WERI-Rb-1 (cell line): ENCODE measurements around the gene RNF125.

ENCODE experiments used
- DNase-seq: peaks from one replicate; pipeline ENCODE4 v3.0.0-alpha.2; 2020
- H3K27ac ChIP-seq: fragments of 250-450 bp; sonication (Bioruptor Pico); 2 replicates; pipeline ENCODE4 v1.5.1; 2020; ENCODE audit warnings: mild to moderate bottlenecking, moderate library complexity
- H3K27me3 ChIP-seq: fragments of 250-450 bp; sonication (Bioruptor Pico); 2 replicates; pipeline ENCODE4 v1.5.1; 2021; ENCODE audit warnings: mild to moderate bottlenecking, low read depth, moderate library complexity; ENCODE audit not compliant: insufficient read depth, severe bottlenecking
- H3K36me3 ChIP-seq: fragments of 250-450 bp; sonication (Bioruptor Pico); 2 replicates; pipeline ENCODE4 v1.5.1; 2020; ENCODE audit warnings: mild to moderate bottlenecking, moderate library complexity
- H3K4me3 ChIP-seq: 2 replicates; pipeline ENCODE4 v1.5.1; 2011; ENCODE audit warnings: low read depth, mild to moderate bottlenecking, control low read depth, low read length
- H3K9me3 ChIP-seq: fragments of 250-450 bp; sonication (Bioruptor Pico); 2 replicates; pipeline ENCODE4 v1.5.1; 2021; ENCODE audit warnings: mild to moderate bottlenecking, moderate library complexity; ENCODE audit not compliant: severe bottlenecking
- TF ChIP-seq, protein P1 (sequence below): IDR thresholded peaks from 2 replicates; pipeline ENCODE4 v1.5.1; 2011; ENCODE audit warnings: low read depth, mild to moderate bottlenecking, control low read depth, inconsistent platforms, low read length

RNF125 gene

DNA sequence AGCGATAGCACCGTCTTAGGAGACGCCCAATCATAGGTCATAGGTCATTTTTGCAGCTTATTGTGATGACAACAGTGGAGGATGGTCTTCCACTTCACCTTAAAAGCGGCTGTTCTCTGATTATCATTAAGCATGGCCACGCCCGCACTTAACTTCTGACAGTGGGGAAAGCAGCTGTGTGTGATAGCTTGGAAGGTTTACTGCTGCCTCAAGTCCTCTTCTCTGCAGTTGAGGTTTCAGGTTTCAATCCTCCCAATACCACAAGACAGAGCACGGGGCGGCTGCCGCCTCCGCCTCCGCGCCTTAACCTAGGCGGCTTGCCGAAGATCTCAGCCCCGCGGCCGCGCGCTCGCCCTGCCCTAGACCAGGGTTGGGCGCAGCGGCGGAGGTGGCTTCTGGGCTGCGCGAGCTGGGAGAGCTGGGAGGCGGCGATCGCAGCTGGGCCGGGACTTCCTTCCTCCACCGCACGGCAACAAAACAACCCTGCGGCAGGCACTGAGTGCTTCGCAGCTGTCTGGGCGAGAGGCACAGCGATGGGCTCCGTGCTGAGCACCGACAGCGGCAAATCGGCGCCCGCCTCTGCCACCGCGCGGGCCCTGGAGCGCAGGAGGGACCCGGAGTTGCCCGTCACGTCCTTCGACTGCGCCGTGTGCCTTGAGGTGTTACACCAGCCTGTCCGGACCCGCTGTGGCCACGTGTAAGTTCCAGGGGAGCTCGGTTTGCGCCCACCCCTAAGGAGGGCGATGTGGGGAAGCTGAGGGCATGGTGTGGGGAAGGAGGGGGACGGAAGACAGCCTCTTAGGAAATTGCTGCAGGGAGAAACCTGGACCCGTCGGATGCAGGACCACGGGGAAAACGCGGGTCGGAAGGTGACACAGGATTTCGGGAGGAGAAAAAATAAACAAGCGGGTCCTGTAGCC lies at the start of gene RNF125:
Gene RNF125, plus strand, starts transcription at position 495 of the 920 bp plus-strand sequence. Its CDS starts 39 bp downstream, at position 534.
- Histone ChIP-seq H3K4me3 (peak within 1 kb of the TSS; percentile 59), H3K27ac (no peak within 1 kb of the TSS), H3K9me3 (no peaks in the 10 kb centered on the region), H3K27me3 (peaks cover 9% of the 10 kb centered on the region), H3K36me3 (no peaks in the 10 kb centered on the region)
- TF ChIP-seq, protein P1, sequence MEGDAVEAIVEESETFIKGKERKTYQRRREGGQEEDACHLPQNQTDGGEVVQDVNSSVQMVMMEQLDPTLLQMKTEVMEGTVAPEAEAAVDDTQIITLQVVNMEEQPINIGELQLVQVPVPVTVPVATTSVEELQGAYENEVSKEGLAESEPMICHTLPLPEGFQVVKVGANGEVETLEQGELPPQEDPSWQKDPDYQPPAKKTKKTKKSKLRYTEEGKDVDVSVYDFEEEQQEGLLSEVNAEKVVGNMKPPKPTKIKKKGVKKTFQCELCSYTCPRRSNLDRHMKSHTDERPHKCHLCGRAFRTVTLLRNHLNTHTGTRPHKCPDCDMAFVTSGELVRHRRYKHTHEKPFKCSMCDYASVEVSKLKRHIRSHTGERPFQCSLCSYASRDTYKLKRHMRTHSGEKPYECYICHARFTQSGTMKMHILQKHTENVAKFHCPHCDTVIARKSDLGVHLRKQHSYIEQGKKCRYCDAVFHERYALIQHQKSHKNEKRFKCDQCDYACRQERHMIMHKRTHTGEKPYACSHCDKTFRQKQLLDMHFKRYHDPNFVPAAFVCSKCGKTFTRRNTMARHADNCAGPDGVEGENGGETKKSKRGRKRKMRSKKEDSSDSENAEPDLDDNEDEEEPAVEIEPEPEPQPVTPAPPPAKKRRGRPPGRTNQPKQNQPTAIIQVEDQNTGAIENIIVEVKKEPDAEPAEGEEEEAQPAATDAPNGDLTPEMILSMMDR = no peak
- DNase-seq = peak; percentile 63

DNA sequence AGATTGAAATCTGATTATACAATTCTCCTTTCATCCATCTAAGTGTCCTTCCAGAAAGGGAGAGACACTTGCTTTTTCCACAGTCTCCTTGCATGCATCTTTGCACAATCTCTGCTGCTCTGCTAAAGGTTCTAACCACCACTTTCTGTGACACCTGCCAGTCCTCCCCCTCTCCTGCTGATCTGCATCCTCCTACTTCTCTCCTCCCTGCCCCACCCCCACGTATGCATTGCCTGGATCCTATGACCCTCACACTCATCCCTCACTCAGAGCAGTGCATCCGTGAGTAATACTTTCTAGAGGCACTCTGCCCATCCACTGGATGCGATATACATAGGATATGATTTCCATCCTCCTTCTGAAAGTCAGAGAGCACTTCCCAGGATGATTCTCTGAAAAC lies 48.0 kb upstream of the RNF125 start:
- Histone ChIP-seq H3K36me3 (no peaks in the 10 kb centered on the region), H3K27me3 (no peaks in the 10 kb centered on the region), H3K9me3 (peaks cover 11% of the 10 kb centered on the region), H3K27ac (no peak overlapping the region), H3K4me3 (no peak overlapping the region)
- TF ChIP-seq, protein P1 = no peak
- DNase-seq = no peak

DNA sequence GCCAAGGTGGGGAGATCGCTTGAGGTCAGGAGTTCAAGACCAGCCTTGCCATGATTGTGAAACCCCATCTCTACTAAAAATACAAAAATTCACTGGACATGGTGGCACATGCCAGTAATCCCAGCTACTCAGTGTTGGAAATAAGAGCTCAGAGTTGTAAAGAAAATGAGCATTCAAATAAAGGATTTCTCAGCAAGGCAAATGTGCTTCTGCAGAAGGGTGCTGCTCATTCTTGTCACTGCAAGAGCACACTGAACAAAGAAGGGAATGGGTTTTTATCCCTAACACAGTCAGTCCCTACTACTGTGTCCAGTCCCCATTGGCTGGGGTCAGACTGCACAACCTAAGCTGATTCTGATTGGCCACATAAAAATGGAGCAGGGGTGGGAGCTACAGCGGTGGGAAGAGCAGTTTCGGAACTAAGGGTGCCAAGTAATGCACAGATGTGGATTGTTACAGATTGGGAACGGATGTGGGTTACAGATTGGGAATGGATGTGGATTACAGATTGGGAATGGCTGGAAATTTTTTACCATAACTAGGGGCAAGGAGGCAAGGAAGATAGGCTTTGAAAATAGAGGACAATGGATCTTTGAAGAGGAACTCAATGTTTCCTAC lies 44.6 kb upstream of the RNF125 start:
- DNase-seq = no peak
- TF ChIP-seq, protein P1 = no peak

DNA sequence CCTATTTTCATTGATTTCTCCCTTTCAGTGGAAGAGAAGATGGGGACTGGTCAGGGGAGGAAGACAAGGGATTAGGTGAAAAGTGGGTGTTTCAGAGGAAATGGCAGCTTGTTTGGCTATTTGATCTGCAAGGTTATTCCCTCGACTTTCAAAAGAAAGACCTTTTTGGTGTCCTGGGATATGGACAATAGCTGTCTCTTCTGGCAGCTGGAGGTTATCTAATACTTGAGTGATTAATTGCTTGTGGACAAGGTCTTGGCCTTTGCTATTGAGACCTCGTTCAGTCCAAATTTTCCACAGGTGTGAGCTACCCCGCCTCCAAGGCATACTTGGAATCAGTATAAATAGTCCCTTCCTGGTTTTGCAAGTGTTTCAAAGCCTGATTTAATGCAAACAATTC lies 42.4 kb upstream of the RNF125 start:
- no peaks in the 10 kb centered on the region for H3K36me3 ChIP-seq
- H3K4me3 ChIP-seq = no peak overlapping the region
- TF ChIP-seq, protein P1 = no peak
- DNase-seq = no peak
- H3K27me3 ChIP-seq = peaks cover 4% of the 10 kb centered on the region
- H3K27ac ChIP-seq = no peak overlapping the region
- H3K9me3 ChIP-seq = peaks cover 19% of the 10 kb centered on the region

More for the DNA sequence above, 44.6 kb upstream of the RNF125 start:
- H3K27me3 ChIP-seq = peaks cover 4% of the 10 kb centered on the region
- peaks cover 19% of the 10 kb centered on the region for H3K9me3 ChIP-seq
- H3K36me3 ChIP-seq = no peaks in the 10 kb centered on the region
- no peak overlapping the region for H3K4me3 ChIP-seq
- H3K27ac ChIP-seq = no peak overlapping the region

DNA sequence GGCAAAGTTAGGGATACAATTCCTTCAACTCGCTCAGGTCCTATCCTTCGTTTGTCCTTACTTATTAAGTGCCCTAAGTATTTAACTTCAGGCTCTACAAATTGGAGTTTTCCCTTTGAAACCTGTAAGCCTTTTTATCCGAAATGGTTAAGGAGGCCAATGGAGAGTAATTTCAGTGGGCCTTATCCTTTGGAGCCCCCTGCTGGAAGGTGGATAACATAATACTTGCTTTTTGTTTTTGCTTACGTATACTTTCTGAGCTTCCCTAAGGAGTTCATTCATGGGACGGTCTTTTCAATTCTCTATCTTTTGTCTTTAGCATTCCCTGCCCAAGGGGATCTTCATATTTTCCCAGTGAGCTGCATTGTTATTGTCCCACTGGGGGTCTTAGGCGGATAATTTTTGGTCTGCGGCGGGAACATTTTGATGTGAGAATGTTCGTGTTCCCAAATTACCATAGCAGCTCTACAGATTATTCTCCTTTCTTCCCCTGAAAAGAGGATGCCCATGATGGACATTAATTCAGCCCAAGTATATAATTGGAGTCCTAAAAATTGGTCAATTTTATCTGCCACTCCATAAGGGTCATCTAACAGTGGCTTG lies 41.3 kb upstream of the RNF125 start:
- H3K36me3 ChIP-seq = no peaks in the 10 kb centered on the region
- peaks cover 4% of the 10 kb centered on the region for H3K27me3 ChIP-seq
- TF ChIP-seq, protein P1 = peak; percentile 70
- DNase-seq = peak; percentile 57
- no peak overlapping the region for H3K27ac ChIP-seq
- H3K9me3 ChIP-seq = peaks cover 19% of the 10 kb centered on the region
- H3K4me3 ChIP-seq = no peak overlapping the region
